Astrocyte of the cerebellum (primary cell): ENCODE results near the gene ACAP2.

Experiments used
- DNase-seq: peaks from one replicate; pipeline ENCODE4 v3.0.0-alpha.2; 2011; ENCODE audit warnings: low read depth
- H3K4me3 ChIP-seq: 2 replicates; pipeline ENCODE4 v1.5.1; 2011; ENCODE audit warnings: mild to moderate bottlenecking, low read depth, low read length, moderate library complexity
- in situ Hi-C: cut with HindIII; loops from 2 replicates; pipeline ENCODE4 v1.10.0; 2017; ENCODE audit warnings: low sequenced_read_pairs
- TF ChIP-seq, protein P1 (sequence below): IDR thresholded peaks from 2 replicates; pipeline ENCODE4 v1.5.1; 2012; ENCODE audit warnings: low read length, low read depth, moderate library complexity, mild to moderate bottlenecking; ENCODE audit errors: missing control alignments

ACAP2 gene

GRCh38 chr3:195255571-195256501 is 187.0 kb downstream of the ACAP2 start:
- H3K4me3 ChIP-seq, result no peak overlapping the region
- in situ Hi-C loops, result loop anchor here (5.0 kb wide), 2 partner anchors 134 to 574 kb away; no protein-coding TSS in a partner anchor
- no peak for DNase-seq
- TF ChIP-seq, protein P1, sequence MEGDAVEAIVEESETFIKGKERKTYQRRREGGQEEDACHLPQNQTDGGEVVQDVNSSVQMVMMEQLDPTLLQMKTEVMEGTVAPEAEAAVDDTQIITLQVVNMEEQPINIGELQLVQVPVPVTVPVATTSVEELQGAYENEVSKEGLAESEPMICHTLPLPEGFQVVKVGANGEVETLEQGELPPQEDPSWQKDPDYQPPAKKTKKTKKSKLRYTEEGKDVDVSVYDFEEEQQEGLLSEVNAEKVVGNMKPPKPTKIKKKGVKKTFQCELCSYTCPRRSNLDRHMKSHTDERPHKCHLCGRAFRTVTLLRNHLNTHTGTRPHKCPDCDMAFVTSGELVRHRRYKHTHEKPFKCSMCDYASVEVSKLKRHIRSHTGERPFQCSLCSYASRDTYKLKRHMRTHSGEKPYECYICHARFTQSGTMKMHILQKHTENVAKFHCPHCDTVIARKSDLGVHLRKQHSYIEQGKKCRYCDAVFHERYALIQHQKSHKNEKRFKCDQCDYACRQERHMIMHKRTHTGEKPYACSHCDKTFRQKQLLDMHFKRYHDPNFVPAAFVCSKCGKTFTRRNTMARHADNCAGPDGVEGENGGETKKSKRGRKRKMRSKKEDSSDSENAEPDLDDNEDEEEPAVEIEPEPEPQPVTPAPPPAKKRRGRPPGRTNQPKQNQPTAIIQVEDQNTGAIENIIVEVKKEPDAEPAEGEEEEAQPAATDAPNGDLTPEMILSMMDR, result no peak

- in situ Hi-C loops, result loop anchor here (5.0 kb wide), 2 partner anchors 133 to 573 kb away; no protein-coding TSS in a partner anchor
- DNase-seq, result no peak
- no peak overlapping the region for H3K4me3 ChIP-seq
- TF ChIP-seq, protein P1, result no peak
Measured at GRCh38 chr3:195255176-195255500, 187.7 kb downstream of the ACAP2 start.

DNA sequence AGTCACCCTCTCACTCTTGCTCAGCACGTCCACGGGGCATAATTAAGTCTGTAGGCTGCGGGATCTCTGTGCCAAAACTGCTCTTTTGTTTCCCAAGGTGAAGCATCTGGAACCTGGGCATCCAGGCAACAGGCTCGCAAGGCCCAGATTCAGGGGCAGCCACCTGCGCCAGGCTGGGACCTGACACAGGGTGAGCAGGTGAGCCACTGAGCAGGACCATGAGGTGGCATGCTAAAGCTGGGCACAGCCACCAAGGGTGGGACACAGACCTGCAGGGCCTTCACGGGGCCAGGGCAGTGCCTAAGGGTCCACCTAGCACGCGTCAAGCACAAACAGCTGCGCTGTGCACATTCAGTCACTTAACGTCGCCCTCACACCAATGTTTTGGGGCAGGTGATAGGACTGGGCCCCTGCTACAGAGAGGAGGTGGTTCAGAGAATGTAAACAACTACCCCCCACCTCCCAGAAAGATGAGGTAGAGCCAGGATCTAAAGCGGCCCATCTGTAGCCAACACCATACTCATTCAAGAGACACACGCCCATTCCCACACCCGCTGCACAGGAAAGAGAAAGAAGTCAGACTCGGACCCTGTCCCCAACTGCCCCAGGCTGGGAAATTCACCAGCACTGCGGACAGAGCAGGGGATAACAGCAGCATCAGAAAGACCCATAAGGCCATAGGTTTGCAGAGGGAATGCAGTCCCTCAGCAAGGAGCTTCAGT is 188.2 kb downstream of the ACAP2 start:
- in situ Hi-C loops, result loop anchor here (5.0 kb wide), 2 partner anchors 132 to 572 kb away; no protein-coding TSS in a partner anchor
- TF ChIP-seq, protein P1, result no peak
- H3K4me3 ChIP-seq, result no peak overlapping the region
- DNase-seq, result no peak

DNA sequence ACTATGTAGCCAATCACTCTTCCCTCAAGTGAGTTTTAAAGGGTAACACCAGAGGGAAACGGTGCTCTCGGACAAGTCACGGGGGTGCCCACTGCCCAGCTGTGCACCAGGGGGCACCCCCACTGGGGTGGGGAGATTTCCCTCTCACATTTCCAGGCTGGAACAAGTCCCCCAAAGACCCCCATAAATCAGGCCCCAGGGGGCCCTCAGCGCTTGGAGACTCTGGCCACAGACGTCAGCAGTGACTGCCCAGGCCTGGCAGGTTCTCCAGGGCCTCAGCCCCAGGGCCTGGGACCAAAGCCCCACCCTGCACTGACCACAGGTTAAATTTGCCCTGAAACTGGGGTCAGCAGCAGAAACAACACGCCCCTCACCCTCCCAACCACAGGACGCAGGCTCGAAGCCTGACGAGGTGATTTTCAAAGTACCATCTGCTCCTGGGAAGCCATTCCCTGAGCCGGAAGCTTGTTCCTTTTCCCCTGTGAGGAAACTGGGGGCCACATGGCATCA is 188.8 kb downstream of the ACAP2 start:
- TF ChIP-seq, protein P1, result no peak
- no peak for DNase-seq
- in situ Hi-C loops, result no loop called here
- no peak overlapping the region for H3K4me3 ChIP-seq

- in situ Hi-C loops, result no loop called here
- no peak overlapping the region for H3K4me3 ChIP-seq
- DNase-seq, result no peak
- TF ChIP-seq, protein P1, result no peak
Measured at GRCh38 chr3:195251336-195252065, 191.3 kb downstream of the ACAP2 start.
